GM18909 (cell line): ENCODE data around the gene NFYC.
"Not testable (repeated sequence)": the region's sequence is repeated elsewhere in the genome, so short reads cannot be mapped to it uniquely, and the experiment has no call there.

Source experiments
- ATAC-seq: cut with Tn5 transposase; IDR thresholded peaks from one replicate; pipeline ENCODE4 v1.9.1; 2021; ENCODE audit warnings: mild to moderate bottlenecking; ENCODE audit not compliant: unreplicated experiment, poor library complexity

NFYC gene

DNA sequence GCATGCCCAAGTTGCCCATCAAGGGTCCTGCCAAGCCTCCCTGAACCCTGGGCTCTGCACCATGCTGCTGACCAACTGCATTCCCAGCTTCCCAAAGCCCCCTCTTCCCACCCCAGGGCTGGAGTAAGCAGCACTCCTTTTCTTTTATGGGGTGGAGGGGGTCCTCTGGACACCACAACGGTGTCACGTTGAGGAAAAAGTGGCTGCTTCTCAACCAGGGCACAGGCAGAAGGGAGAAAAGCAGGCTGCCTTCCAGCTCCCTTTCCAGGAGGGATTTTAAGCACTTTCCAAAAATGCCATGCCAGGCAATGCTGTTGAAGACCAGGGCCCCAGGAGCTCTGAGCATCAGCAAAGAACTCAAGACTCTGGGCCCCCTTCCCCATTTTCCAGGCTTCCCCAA lies 26.7 kb upstream of the NFYC start:
- no peak for ATAC-seq

DNA sequence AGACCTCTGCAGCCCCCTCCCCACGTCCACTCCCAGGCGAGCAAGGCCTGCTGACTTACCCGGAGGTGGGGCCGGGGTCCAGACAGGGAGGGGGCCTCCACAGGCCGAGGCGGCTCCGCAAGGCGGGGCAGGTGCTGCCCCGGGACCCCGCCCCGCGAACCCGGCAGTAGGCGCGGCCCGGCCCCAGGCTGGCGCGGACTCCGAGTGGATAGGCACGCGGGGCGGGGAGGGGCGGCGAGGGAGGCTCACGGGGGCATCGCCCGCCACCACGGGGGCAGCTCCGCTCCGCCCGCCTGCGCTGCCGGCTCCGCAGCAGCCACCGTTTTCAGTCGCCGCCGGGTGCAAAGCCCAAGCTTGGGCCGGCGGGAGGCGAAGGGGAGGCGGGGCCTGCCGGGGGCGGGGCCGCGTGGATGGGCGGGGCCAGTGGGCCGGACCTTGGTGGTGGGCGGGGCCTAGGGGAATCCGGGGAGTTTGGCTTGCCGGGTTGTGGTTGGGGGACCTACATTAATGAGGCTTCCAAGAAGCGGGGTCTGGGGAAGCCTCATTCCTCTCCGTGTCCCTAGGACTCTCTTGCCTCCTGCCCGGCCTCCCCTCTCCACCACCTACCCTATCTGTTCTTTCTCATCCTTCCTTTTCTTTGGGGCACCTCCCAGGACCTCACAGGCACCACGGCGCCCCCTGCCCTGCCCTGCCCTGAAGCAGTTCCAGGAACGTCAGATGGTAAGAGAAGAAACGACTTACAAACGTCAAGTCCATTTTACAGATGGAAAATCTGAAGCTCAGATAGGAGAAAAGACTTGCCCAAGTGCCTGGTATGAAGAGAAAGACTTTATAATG lies 26.0 kb upstream of the NFYC start, which contains the start of gene RIMS3:
Gene RIMS3 (minus strand): TSS at position 348 of the 837 bp plus-strand sequence. CDS start 23,757 bp downstream, outside the sequence.
- peak; percentile 65 for ATAC-seq

DNA sequence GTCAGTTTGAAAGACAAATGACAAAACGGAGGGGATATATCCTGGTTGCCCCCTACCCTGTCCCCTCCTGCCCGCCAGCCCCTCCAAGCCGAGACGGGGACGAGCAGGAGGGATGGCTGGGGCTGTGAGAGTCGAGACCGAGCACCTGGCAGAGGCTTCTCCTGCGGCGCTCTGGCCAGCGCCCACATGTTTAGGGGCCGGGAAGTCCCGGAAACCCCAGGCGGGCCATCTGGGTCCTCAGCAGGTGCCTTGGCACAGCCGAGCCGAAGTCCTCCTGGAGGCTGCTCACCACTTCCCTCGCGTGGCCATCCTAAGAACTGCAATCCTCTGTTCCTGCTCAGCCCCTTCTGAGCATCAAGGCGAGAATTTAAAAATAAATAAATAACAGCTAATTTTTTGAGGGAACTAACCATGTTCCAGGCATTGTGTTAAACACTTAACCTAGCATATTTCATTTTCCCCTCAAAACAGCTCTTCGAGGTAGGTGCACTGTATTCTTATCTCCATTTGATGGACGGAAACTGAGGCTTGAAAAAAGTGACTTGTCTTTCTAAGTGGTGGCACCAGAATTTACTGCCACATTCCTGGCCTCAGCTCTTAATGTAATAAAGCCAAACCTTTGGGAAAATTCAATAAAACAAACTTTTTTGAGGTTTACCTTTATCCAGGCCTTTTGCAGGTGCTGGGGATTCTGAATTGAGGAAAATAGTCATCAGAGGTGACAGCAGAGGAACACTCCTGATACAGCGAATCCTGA lies 22.6 kb upstream of the NFYC start:
- ATAC-seq, result peak; percentile 69

DNA sequence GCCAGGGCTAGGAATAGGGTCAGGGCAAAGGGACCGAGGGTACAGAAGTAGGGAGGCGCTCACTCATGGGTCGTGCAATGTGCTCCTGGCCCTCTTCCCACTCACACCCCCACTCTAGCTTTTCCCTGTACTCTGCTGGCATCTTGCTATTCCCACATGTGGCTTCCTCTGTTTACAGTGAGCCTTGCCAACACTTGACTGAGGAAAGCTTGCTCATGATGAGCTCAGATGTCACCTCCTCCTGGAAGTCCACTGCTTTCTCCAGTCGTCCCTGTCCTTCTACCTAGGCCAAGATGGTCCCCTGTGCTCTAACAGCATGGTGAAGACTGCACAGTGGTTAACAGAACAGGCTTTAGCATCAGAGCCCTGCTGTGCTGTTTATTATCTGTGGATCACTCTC lies 18.1 kb upstream of the NFYC start:
- ATAC-seq, result no peak

DNA sequence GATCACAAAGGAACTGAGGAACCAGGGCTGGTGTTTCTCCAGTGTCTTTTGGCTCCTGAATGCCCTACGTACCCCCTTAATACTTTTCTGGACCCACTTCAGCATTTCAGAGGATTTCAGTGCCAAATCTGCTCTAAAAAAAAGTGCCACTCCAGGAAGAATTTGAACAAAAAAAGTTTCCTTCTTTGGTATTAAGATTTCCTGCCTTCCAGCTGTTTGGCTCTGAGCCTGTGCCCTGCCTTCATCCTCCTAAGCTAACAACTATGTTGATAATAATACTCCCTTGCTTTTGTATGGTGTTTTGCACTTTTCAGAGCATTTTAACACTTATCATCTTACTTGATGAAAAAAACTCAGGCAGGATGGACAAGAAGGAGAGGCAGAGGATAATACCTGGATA lies 15.0 kb upstream of the NFYC start:
- ATAC-seq, result no peak

DNA sequence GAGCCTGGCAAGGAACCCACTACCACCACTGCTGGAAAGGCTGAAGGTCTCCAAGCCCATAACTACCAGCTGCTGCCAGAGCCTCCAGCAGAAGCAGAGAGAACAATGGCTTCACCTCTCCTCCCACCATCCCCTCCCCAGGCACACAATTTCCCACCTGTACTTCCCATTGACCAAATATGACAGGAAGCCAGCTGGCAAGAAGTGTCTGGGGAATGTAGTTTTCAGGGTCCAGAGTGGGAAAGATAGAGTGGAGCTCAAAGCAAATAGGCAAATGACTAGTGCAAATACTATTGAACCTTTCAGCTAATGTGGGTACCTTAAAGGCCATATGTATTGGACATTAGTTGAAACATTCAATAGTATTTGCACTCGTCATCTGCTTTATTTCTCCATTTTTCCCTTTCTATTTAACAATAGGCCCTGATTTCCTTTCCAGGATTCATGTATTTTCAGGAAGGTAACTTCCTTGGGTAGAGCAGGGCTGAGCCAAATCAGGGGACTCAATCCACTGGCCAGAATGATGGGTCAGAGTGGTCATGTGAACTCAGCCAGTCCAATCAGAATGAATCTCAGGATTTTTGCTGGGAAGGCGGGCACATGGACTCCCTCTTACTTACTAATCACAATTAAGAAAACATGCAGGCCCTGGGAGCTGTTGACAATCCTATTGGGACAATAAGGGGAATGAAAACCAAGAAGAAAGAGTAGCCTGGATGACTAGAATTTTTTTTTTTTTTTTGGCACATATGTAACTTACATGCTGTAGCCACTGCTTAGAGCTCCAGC lies 12.1 kb upstream of the NFYC start:
- ATAC-seq, result no peak

DNA sequence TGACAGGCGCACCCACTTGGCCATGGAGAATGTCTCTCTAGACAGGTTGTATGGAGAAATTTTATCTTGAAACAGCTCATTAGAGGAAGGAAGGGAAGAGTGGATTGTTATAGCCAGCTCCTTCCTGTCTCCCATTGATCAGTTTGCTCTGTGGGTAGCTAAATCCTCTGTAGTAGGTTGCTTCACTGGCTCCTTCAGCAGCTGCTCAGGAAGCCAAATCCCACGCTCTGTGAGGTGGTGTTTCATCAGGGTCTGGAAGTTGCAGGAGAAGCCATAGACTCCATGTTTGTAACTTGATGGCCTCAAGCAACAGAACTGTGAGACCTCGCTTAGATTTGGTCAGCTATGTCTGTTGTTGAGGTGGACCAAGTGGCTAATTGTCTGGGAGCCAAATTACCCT lies 6.8 kb upstream of the NFYC start:
- no peak for ATAC-seq

DNA sequence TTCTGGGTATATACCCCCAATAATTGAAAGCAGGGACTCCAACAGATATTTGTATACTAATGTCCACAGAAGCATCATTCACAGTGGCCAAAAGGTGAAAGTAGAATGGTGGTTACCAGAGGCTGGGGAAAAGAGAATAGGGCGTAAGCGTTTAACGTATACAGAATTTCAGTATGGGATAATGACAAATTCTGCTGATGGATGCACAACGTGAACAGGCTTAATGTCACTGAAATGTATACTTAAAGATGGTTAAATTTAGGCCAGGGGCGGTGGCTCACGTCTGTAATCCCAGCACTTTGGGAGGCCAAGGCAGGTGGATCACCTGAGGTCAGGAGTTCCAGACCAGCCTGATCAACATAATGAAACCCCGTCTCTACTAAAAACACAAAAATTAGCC lies 4.4 kb upstream of the NFYC start:
- no peak for ATAC-seq

DNA sequence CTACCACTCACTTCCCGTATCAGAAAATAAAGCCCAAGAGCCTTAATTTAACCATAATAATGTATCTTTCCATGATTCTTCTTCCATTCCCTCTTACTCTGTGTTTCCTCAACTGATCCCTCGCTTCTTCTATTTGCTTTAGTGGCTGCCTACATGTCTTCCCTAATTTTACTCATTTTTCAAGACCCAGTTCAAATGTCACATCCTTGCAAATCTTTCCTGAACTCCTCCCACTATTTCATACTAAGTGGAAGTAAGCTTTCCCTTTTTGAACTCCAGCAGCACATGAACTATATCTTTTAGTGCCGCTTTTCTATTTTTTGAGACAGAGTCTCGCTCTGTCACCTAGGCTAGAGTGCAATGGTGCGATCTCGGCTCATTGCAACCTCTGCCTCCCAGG lies 3.8 kb upstream of the NFYC start:
- no peak for ATAC-seq

DNA sequence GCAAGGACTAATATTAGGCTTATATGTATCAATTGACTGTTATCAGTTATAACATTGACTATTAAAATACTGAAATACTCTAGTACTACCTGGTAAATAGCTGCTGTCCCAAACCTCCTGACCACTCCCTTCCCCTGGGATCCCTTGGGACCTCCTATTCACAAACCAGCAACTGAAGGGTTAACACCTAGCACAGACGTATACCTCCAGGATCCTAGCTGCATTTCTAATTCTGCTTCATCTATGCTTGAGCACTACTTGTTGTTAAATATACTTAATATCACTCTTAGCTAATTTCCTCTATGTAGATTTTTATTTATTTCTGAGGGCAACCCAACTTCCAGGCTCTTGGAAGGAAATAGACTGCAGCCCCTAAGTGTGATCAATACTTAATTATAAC lies 1.8 kb upstream of the NFYC start:
- ATAC-seq, result no peak

DNA sequence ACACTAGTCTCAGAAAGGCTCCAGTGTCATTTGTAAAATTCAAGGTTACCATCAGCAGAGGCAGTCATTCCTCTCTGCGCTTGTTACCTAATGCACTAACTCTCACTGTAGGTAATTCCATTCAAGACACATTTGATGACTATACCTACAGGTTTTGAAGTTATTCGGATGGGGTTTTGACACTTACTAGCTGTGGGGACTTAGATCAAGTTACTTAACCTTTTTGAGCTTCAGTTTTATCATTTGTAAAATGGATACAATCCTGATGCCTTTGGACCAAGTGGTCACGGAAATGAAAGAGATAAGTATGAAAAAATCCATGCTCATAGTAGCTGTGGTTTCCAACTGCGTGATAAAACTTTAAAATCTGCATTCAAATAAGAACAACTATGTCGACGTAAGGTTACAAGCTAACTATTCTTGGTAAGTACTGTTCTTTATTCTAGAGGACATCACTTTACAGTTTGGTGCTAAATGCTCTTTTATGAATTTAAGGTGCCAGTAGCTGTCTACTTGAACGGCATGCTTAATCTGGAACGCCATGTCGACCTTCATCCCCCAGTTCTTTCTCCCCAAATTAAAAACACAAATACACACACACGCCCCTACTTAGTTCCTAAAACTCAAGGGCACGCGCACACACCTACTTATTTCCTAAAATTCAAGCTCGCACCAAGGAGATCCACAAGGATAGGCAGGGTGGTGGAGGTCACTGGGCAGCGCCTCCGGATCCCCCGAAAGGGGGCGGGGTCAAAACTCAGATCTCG lies 550 bp upstream of the NFYC start:
- no peak for ATAC-seq

DNA sequence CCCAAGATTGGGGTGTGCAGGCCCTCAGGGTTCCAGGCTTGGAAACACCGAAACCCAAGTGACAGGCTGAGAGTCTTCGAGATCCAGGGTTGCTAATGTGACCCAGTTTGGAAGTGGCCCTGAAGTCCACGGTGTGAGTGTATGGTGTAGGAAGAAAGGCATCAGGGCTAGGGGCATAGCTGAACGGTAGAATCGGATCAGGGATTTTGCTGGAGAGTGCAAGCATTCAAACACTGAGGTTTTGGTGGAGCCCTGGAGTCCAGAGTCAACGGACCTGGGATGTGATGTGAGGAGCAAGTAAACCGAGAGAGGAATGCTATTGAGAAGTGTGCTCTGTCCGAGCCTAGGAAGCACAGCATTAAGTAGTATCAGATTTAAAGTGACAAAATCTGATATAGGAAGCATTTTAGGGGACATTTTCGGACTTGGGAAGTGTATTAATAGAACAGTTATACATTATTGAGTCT lies 958 bp downstream of the NFYC start:
- no peak for ATAC-seq

DNA sequence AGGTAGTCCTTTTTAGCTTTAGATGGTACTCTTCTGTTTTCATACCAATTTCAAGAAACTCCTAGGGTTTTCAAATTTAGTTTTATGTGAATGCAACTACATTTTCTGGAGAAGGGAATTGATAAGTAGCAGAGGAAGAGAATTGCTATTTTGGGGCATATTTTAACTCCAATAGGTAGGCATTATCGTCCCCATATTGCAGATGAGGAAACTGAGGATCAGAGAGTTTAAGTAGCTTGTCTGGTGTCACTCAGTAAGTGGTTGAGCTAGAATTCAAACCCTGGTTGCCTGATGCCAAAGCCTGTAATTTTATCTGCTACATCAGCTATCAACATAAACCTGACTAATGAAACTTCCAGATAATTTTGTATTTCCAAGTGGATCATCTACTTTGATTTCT lies 1.9 kb downstream of the NFYC start:
- ATAC-seq, result no peak

DNA sequence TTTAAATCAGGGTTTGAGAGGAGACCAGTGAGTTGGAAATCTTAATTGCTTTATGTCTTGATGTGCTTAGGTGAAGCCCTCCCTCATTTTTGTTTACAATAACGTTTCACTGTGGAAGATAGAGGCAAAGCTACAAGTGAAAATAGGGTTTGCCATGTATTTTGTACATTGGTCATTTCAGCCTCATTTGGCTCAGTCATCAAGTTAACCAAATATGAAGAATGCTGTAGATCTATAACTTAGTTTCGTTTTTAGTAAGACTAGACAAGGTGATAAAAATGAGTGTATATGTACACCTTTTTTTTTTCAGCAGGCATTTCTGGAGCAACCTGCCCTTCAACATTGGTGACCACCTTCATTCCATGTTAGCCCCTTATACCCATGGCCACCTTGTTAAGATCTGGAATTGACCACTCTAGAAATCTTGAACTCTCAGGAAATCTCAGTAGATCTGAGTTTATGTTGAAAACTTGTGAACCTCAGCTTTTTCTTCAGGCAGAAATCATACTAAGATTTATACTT lies 2.9 kb downstream of the NFYC start:
- ATAC-seq, result no peak

DNA sequence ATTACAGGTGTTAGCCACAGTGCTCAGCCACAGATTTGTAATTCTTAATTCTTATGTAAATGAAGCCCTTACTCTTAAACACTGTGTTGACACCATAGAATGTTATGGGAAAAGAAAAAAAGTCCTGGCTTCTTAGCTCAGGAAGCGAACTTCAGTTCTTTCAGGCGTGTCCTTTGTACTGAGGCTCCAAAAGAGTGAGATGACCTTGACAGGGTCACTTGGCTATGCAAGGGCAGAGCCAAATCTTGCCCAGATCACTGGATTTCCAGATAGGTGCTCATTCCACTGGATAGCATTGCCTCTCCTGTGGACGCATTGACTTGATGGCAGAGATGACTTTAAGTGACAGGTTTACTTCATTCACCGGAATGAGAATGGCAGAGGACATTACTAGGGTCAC lies 4.8 kb downstream of the NFYC start:
- ATAC-seq, result no peak

DNA sequence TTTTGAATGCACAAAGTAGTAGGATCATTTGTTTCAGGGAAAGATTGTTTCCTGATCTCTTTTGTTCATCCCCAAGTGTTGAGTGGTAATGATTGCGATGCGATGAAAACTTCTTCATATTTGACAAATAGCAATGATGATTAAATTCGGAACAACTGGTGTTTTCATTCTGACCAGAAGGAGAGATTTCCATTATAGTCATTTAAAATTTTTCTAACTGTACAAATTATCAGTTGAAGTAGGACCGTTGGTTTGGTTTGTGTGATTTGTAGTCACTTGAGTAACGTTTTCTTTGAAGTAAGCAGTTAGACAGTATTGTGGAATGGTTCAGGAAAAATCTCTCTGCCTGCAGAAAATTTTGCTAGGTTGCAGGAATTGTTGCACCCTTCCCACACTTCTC lies 5.9 kb downstream of the NFYC start:
- no peak for ATAC-seq

DNA sequence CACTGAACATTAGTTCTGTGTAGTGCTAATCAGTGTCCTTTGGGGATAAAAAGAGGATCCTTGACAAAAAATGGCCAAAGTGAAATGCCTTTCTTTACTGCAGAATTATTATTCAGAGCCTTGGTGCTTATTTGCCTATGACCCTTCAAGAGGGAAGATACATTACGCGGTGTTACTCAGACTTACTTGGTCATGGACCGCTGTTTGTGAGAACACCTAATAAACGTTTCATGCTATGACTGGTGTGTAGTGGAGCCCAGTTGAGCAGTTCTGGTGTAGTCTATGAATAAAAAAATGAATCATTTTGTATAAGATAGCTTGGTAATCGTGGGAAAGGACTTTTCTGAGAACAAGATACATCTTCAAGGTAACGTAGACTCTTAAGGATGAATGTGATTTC lies 8.3 kb downstream of the NFYC start:
- peak; percentile 80 for ATAC-seq

DNA sequence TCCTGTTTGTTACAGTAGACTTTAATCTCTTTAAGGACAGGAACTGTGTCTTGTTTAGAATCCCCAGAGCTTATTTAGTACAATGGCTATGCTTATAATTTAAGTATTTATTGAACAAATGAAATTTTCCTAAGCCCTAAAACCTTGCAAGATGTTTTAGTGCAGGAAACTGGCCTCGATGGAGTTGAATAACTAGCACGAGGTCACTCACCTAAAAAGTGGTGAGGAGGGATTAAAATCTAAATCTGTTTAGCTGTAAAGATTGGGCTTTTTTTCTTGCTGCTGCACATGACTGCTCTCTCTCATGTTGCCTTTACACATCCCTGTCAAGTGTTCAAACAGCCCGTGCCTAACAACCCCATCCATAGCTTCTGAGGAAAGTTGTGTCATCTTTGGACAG lies 10.2 kb downstream of the NFYC start:
- ATAC-seq, result no peak

DNA sequence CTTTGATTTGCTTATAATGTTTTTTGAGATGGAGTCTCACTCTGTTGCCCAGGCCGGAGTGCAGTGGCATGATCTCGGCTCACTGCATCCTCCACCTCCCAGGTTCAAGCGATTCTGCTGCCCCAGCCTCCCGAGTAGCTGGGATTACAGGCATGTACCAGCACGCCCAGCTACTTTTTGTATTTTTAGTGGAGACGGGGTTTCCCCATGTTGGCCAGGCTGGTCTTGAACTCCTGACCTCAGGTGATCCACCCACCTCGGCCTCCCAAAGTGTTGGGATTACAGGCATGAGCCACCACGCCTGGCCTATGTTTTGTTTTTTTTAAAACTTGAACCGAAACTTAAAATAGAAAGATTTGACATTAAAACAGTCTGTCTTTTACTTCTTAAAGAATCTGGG lies 11.3 kb downstream of the NFYC start:
- not testable (repeated sequence) for ATAC-seq

DNA sequence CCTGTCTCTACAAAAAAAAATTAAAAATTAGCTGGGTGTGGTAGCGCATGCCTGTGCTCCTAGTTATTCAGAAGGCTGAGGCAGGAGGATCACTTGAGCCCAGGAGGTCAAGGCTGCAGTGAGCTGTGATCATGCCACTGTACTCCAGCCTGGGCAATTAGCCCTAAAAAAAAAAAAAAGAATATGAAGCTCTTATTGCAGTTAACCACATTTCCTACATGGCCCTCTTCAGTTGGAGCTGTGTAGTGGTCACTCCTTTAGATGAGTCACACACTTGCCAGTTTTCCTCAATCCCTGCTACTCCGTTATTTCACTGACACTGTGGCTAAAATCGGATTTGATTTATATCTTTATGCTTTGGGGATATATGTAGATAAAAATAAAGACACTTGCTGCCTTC lies 11.8 kb downstream of the NFYC start:
- no peak for ATAC-seq
